ENCODE measurements around the gene NOC3L.

Gene NOC3L

DNA sequence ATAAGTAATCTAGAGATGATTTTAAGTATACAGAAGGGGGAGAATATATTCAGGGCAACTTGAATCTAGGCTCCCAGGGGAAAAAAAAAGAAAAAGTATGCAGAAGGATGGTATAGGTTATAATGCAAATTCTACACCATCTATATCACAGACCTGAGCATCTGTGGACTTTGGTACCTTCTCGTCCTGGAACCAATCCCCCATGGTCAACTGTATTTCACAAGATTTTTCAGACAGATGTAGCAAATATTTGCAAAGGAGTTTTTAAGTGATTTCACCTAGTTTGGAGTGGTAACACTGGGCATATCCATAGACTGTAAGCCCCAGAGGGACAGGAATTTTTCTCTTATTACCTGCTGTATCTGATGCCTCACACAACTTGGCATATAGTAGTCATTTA is 58.8 kb downstream of the NOC3L start:
- no peak for DNase-seq (ENCODE audit: low read depth, low spot score)

DNA sequence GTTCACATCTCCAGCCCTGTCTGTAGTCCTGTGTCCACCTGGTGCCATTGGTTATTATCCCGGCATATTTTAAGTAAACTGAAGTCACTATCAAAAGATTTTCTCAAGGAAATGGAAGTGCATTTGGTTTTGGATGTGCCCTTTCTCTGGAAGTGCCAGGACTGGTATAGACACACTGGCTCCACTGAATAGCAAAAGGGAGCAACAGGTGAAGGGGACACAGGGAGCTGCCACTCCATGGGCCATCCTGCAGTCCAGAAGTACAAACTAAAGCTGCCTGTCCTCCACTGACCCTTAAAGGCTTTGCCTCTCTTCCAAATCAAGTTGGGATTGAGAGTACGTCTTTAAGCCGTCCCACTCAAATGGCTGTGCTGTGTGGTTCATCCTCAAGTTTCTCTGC is 62.7 kb downstream of the NOC3L start:
- no peak for DNase-seq (ENCODE audit: low read depth, low spot score)

DNA sequence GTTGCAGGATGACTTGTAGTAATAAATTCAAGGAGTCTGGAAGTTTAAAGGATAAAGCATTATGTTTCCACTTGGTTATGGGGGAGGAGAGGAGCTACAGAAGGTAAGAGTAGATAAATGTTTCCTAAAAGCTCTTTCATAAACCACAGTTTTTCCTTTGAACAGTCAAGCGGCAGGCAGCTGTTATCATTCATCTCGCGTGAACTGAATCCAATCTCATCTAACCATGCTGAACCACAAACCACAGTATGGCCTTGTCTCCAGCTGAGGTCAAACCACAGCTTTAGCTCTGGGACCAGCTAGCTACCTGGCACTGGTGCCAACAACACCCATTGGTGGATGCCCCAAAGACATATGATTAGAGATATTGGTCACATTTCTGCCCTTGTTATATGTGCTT is 63.3 kb downstream of the NOC3L start:
- no peak for DNase-seq (ENCODE audit: low read depth, low spot score)

DNA sequence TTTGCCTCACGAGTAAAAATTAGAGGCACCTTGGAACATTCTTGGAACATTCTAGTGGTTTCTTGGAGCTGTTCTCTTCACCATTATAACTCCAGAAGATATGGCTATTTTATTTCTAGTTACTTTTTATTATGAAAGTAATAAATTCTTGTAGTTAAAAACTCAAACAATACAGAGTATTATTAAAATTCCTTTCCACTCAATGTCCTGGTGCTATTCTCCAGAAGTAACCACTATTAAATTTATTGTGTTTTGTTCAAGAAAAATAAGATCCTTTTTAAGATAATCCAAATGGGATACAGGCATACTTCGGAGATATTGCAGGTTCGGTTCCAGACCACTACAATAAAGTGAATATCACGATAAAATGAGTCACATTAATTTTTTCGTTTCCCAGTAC is 68.6 kb downstream of the NOC3L start:
- DNase-seq (ENCODE audit: low read depth, low spot score) = no peak

DNA sequence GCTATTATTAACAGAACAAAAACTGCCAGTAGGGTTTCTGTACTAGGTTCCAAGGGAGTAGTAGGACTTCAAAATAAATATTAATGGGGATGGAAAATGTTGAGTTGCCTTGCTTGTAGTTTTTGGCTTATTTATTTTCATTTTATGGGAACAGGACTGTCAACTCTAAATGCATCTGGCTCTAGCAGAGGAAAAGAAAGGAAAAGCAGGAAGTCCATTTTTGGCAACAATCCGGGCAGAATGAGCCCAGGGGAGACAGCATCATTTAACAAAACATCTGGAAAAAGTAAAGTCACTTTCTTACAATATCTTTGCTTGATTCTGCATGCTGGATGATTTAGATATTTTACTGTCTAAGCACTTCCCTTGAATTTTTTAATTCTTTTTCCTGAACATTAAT is 69.4 kb downstream of the NOC3L start:
- no peak for DNase-seq (ENCODE audit: low read depth, low spot score)

DNA sequence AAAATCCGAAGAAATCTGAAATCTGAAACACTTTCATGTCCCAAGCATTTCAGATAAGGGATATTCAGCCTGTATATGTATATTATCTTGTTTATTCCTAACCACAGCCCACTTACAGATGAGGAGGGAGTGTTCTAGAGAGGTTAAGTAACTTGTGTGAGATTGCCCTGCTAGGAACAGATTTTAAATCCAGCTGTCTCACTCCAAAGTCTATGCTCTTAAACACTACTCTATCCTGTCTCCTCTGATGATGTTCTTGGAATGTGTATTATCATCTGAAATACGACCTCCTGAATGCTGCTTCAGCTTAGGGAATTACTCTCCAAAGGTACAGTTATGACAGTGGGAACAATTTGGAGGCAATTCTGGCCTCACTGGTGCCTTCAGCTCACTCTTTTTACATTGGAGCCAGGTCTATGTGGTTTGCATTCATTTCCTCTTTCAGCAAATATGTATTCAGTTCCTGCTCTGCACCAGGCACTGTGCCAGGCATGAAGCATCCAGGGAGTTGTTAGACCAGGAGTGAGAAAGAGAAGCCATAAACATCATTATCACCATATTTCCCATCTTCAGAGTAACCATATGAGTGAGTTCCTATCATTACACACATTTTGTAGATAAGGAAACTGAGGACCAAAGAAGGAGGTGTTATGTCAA is 70.2 kb downstream of the NOC3L start:
- no peak for DNase-seq (ENCODE audit: low read depth, low spot score)

DNA sequence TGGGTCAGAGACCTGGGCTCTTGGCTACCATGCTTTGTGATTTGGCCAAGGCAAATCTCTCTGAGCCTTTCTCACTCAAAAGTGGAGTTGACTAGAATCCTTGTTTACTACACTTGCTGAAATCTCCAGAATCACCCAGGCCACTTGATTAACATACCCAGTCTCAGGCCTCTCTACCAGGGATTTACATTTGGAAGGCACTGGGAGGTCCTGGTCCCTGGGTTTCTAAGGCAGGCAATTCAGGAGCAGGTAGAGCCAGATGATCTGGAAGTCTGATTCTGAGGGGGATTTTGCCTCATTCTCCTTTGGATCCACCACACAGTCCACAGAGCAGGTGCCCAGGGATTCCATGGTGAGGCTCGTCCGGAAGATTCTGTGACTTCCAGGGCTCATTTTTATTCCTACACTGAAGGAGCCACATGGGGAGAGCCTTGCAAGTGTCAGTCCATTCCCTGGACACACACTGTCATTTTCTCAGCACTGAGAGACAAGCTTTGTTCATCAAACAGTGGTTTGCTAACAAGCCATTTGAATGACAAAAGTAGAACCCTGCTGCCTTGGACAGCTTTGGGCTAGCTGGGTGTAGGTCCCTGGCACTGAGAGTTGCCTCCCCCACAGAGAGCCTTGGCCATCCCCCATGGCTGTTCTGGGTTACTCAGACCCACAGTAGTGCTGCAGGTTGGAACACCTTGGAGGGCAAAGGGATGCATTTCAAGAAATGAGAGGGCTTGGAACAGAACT is 74.2 kb downstream of the NOC3L start:
- DNase-seq (ENCODE audit: low read depth, low spot score) = no peak

DNA sequence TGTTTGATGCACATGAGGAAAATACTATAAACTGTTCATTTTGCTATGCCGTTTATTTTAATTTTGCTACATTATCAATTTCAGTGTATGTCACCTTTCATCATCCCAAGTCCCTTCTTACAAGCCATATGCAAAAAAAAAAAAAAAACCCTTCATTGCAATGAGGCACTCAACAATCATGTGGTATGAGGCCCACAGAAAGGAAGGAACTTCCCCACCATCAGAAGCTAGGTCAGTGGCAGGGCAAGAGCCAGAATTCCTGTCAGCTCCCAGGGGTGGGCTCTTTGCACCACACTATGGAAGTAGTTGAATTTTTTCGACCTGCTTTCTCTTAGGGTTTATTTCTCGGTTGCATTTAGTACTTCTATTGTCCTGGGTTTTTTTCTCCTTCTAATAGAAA is 75.4 kb downstream of the NOC3L start:
- DNase-seq (ENCODE audit: low read depth, low spot score) = no peak

DNA sequence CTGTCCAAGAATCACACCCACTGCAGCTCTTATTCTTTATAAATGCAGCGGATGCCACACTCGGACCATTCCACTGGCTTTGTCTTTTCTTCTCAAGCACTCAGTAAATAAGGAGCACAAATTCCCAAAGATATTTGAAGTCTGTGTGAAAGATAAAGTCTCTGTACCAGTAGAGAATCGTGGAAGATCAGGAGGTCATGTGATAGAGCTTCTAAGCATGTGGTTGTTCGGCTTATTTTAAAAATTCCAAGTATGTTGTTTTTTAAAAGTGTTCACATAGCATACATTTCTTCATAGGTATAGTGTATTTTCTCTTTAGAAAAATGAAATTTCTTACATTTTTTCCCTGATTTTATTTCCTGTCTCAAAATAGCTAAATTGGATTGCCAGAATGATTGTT is 75.8 kb downstream of the NOC3L start:
- no peak for DNase-seq (ENCODE audit: low read depth, low spot score)

DNA sequence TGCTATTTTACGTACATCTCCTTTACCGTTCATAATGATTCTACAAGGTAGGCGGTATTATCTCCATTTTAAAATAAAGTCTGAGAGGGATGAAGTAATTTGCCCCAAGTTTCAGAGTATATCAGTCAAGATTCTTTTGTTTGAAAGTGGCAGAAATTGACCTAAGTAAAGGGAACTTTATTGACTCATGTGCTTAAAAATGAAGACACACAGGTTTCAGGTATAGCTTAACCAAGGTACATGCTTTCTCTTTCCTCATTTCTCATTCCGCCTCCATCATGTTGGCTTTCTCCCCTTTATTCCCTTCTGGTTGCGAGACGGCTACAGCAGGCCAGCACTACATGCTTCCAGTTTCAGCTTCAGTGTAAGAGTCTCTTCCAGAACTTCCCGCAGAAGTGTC is 77.5 kb downstream of the NOC3L start:
- no peak for DNase-seq (ENCODE audit: low read depth, low spot score)

Measured in iPS DF 19.7 (cell line).